Chondrocyte (in vitro differentiated cells): Measurements from ENCODE around the gene ADAM15. TPM values are rescaled to one million over a fixed set of nuclear protein-coding genes. Genes with fewer than 3 reads are reported as not detected.

ENCODE experiments used
- DNase-seq: peaks from one replicate; pipeline ENCODE4 v3.0.0; 2021; ENCODE audit warnings: mixed read lengths, low spot score
- H3K27ac Mint-ChIP-seq: one replicate; pipeline ENCODE4 v1.8.0; 2021; ENCODE audit warnings: mild to moderate bottlenecking, moderate library complexity, mixed read lengths; ENCODE audit not compliant: unreplicated experiment
- H3K27me3 Mint-ChIP-seq: 2 replicates; pipeline ENCODE4 v1.8.0; 2021; ENCODE audit warnings: low read depth, mixed read lengths
- H3K36me3 Mint-ChIP-seq: 2 replicates; pipeline ENCODE4 v1.8.0; 2021; ENCODE audit warnings: low read depth, mixed read lengths
- H3K4me1 Mint-ChIP-seq: 2 replicates; pipeline ENCODE4 v1.8.0; 2021; ENCODE audit warnings: low read depth, mild to moderate bottlenecking, mixed read lengths
- H3K4me3 Mint-ChIP-seq: one replicate; pipeline ENCODE4 v1.8.0; 2021; ENCODE audit warnings: mild to moderate bottlenecking, moderate library complexity, mixed read lengths; ENCODE audit not compliant: unreplicated experiment
- H3K9me3 Mint-ChIP-seq: 2 replicates; pipeline ENCODE4 v1.8.0; 2021; ENCODE audit warnings: low read depth, mixed read lengths
- total RNA-seq: library from RNA; stranded (reverse); gene quantifications from 3 replicates; pipeline ENCODE4 v1.2.1, GENCODE V29; 2021
- TF ChIP-seq, protein P1 (sequence below): fragments of 200-600 bp; sonication (generic); IDR thresholded peaks from 2 replicates; pipeline ENCODE4 v1.5.0; 2021; ENCODE audit warnings: antibody characterized with exemption, mild to moderate bottlenecking, moderate library complexity

ADAM15 gene
- total RNA-seq, 1 donor from 2014 or later = 73.7 TPM

DNA sequence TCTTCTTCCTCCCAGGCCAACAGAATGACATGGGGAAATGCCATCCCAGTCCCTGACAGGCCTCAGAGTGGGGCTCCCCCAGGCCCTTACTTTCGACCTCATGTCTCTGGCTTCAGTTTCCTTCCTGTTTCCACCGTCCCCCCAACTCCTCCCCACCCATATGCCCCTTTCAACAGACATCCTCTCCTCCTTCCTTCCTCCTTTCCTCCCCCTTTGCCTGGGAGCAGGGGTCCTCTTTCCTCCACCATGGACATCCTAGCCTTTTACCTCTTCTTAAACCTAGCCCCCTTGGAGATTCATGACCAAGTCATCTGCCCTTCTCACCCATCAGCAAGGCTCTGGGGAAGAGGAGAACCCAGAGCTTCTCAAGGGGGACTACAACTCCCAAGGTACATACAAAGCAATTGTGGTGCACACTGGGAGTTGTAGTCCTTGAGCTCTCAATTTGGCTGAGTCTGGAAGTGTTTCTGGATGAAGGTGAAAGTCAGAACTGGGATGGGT is 44.5 kb upstream of the ADAM15 start:
- peaks cover 23% of the 10 kb centered on the region for H3K4me1 Mint-ChIP-seq
- DNase-seq = no peak
- TF ChIP-seq, protein P1, sequence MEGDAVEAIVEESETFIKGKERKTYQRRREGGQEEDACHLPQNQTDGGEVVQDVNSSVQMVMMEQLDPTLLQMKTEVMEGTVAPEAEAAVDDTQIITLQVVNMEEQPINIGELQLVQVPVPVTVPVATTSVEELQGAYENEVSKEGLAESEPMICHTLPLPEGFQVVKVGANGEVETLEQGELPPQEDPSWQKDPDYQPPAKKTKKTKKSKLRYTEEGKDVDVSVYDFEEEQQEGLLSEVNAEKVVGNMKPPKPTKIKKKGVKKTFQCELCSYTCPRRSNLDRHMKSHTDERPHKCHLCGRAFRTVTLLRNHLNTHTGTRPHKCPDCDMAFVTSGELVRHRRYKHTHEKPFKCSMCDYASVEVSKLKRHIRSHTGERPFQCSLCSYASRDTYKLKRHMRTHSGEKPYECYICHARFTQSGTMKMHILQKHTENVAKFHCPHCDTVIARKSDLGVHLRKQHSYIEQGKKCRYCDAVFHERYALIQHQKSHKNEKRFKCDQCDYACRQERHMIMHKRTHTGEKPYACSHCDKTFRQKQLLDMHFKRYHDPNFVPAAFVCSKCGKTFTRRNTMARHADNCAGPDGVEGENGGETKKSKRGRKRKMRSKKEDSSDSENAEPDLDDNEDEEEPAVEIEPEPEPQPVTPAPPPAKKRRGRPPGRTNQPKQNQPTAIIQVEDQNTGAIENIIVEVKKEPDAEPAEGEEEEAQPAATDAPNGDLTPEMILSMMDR = no peak
- no peaks in the 10 kb centered on the region for H3K27me3 Mint-ChIP-seq
- H3K9me3 Mint-ChIP-seq = no peaks in the 10 kb centered on the region
- no peaks in the 10 kb centered on the region for H3K36me3 Mint-ChIP-seq
- no peak overlapping the region for H3K27ac Mint-ChIP-seq
- no peak overlapping the region for H3K4me3 Mint-ChIP-seq

DNA sequence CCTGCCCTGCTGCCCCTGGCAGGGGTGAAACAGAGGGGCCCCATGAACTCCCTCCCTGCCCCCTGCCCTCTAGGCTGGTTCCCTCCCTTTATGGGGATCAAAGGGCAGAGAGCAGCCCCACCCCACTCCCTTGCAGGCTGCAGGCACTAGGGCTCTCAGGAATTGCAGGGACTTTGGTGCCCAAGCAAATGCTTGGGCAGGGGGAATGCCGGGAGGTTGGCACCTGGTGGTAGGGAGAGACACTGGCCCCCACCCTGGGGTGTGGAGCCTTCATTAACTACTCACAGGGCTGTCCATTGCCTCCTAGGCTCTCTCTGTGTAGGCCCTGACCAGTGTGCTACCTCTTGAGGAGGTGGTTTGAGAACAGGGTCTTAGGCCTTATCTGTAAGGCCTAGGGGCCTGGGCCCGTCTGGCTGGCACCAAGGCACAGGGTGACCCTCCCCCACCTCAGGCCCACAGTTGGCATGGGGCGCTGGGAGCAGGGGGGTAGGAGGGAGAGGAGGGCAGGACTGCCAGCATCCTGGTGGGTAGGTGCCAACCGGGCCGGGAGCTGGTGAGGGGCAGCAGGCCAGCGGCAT is 43.8 kb upstream of the ADAM15 start:
- Mint-ChIP-seq H3K27me3 (no peaks in the 10 kb centered on the region), H3K9me3 (no peaks in the 10 kb centered on the region), H3K36me3 (no peaks in the 10 kb centered on the region), H3K4me3 (no peak overlapping the region), H3K4me1 (peaks cover 23% of the 10 kb centered on the region), H3K27ac (no peak overlapping the region)
- no peak for DNase-seq
- TF ChIP-seq, protein P1 = no peak

DNA sequence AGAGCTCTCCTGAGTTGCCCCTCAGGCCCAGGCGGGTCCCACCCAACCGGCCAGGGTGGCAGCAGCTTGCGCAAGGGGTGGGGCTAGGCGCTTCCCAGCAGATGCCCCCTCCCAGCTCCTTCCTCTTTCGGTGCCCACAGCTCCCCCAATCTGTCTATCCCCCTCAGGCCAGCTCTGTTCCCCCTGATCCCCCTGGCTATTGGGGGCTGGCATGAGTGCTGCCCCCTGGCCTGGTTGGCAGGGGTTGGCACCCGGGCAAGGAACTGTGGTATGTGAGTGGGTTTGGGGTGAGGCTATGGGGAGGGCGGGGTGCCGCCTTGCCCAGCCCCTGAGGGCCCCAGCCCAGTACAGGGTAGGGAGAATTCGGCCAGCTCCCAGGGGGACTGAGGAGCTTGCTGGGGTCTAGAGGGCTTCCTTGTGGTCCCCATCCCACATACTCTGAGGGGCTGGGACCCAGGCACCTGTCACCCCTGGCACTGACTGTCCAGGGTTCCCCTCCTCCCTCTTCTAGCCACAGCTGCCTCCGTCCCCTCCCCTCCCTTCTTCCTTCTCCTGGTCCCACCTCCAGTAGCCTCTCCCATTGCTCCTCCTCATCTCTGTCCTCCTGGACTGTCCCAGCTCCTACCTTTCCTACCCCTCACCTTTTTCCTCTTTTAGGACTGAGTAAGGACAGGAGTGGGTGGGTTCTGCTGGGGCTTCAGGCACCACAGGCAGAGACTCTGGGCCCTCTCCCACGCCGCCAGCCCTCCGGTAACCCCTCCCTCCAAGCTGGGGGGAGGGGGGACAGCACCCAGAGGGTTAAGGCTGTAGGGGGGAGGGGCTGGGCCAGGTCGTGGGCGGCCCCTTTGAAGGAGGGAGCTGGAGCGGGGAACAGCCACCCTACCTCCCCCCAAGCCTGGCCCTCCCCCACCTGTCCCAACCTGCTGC is 42.8 kb upstream of the ADAM15 start:
- Mint-ChIP-seq H3K4me3 (no peak overlapping the region), H3K27ac (no peak overlapping the region), H3K4me1 (peaks cover 23% of the 10 kb centered on the region), H3K9me3 (no peaks in the 10 kb centered on the region), H3K36me3 (no peaks in the 10 kb centered on the region), H3K27me3 (no peaks in the 10 kb centered on the region)
- TF ChIP-seq, protein P1 = no peak
- no peak for DNase-seq

DNA sequence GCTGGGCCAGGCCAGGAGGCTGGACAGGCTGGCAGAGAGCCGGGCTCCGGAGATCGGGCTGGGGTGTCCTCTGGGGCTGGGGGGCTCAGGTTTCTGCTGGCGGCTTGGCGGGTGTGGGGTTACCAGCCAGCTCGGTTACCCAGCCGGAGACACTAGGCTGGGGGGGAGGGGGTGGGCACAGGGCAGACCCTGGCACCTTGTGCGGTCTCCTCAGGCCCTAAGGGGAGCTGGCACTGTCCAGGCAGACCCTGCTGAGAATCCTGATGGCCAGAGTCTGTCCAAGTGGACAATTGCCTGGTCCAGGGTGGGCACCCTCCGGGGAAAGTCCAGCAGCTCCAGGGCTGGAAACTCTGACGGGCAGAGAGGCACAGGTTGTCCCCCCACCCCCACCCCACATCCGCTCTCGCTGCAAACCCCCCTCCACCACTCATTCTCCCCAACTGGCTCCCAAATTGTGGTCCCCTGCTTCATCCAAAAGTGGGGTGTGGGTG is 41.9 kb upstream of the ADAM15 start:
- no peak for DNase-seq
- TF ChIP-seq, protein P1 = no peak
- Mint-ChIP-seq H3K4me1 (peaks cover 19% of the 10 kb centered on the region), H3K27me3 (no peaks in the 10 kb centered on the region), H3K36me3 (no peaks in the 10 kb centered on the region), H3K27ac (no peak overlapping the region), H3K4me3 (no peak overlapping the region), H3K9me3 (no peaks in the 10 kb centered on the region)

DNA sequence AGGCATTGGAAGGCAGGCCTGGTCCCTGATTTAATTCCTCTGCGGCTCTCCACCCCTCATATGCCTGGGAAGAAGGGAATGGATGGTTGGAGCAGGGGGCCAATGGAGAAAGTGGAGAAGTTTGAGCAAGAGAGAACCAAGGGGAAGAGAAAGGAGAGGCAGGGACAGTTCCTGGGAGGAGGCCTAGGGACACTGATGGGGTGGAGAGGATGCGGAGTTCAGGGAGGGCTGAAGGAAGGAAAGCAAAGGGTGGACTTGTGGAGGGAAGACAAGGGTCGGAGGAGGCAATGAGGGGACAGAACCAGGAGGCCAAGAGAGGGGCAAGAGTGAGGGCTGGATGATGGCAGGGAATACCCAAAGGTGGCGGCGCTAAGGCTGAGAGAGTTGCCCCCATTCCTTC is 41.4 kb upstream of the ADAM15 start:
- DNase-seq = no peak
- TF ChIP-seq, protein P1 = no peak
- Mint-ChIP-seq H3K36me3 (no peaks in the 10 kb centered on the region), H3K27me3 (no peaks in the 10 kb centered on the region), H3K9me3 (no peaks in the 10 kb centered on the region), H3K4me1 (peaks cover 15% of the 10 kb centered on the region), H3K4me3 (no peak overlapping the region), H3K27ac (no peak overlapping the region)
